Activated T-helper 1 cell treated with Interleukin-2 at 50 U/mL for 16 hours (primary cell): Measurements from ENCODE around the gene GSE1.
A peak's percentile ranks its signal among the peaks of the same experiment; 100 is the strongest.

Source experiments
- DNase-seq: peaks from one replicate; pipeline ENCODE4 v3.0.0-alpha.2; 2020; ENCODE audit warnings: low read depth

GSE1 gene

GRCh38 chr16:85612801-85613603, at the start of gene GSE1:
TSS of gene GSE1 (plus strand) at chr16:85613322. CDS start at chr16:85613392, 70 bp downstream.
- peak; percentile 43 for DNase-seq

DNA sequence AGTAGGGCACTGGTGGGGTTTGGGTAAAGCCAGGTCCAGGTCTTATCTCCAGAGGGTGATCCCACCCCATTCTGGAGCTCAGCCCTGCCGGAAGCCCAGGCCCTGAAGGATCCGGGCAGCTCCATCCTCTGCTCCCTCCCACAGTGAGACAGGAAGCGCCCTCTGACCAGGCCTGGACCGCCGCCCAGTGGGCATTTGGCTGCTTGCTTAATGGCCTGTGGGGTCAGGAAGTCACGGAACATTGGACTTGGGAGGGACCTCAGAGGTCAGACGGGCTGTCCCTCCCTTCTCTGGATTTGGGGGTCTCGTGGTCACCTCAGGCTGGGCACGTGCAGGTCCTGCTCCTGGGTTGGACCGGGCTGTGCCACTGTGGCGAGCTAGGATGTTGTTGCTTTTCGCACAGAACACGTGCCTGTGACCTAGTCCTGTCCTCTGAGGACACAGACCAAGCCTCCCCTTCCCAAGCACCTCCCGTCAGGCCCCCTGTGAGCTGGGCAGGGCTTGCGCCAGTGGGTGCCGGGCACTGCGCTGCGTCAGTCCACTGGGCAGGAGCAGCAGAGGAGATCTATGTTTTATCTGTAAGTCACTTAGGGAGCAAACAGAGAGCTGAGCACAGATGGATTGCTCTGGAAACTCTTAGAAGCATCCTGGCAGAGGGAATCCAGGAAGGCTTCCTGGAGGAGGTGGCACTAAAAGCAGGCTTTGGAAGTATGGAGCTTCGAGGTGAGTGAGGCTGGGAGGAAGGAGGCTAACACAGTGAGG, 49.4 kb upstream of the GSE1 start:
- no peak for DNase-seq

GRCh38 chr16:85564277-85565051, 48.7 kb upstream of the GSE1 start:
- DNase-seq, result no peak

DNA sequence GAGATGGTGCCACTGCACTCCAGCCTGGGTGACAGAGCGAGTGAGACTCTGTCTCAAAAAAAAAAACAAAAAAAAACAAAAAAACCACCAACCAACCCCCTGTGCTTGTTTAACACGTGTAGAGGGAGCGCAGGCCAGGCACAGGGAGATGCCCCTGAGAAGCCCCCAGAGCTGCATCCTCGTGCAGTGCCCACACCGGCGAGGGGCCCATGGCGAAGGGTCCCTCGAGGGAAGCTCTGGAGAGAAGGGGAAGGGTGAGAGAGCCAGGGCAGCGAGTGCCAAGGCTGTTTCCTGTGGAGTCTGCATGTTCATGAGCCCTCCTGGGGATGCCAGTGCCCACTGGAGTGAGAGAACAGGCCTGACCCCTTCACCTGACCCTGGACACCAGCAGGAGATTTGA, 47.8 kb upstream of the GSE1 start:
- no peak for DNase-seq

GRCh38 chr16:85565801-85566526, 47.2 kb upstream of the GSE1 start:
- DNase-seq, result no peak

GRCh38 chr16:85566561-85567100, 46.5 kb upstream of the GSE1 start:
- no peak for DNase-seq

DNA sequence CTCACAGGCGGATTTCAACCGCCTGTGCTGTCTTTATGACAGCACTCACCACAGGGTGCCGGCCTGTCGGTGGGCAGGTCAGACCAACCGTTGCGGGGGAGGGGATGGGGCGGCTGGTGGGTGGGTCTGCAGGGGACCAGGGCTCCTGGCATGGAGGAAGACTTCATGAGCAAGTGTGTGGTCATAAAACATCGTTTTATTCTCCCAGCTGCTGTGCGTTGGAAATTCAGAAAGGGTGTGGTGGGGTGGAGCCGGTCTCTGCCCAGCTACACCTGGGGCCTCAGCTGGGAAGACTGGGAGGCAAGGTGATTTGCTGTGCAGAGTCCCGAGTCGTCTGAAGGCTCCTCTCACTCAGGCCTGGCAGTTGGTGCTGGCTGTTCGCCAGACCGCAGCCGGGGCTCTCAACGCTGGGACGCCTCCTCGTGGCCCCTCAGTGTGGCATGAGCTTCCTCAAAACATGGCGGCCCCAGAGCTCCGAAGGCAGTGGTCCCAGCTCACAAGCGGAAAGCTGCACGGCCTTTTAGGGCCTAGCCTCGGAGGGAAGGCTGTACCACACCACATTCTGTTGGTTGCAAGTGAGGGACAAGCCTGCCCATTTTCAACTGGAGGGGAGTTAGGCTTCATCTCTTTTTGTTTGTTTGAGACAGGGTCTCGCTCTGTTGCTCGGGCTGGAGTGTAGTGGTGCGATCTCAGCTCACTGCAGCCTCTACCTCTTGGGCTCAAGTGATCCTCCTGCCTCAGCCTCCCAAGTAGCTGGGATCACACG, 45.8 kb upstream of the GSE1 start:
- no peak for DNase-seq

- no peak for DNase-seq
Measured at GRCh38 chr16:85567935-85568334, 45.2 kb upstream of the GSE1 start.

GRCh38 chr16:85568519-85568918, 44.6 kb upstream of the GSE1 start:
- no peak for DNase-seq

GRCh38 chr16:85569039-85569614, 44.0 kb upstream of the GSE1 start:
- DNase-seq, result no peak

GRCh38 chr16:85569615-85570212, 43.4 kb upstream of the GSE1 start:
- DNase-seq, result no peak

- no peak for DNase-seq
Measured at GRCh38 chr16:85570213-85570734, 42.8 kb upstream of the GSE1 start.

DNA sequence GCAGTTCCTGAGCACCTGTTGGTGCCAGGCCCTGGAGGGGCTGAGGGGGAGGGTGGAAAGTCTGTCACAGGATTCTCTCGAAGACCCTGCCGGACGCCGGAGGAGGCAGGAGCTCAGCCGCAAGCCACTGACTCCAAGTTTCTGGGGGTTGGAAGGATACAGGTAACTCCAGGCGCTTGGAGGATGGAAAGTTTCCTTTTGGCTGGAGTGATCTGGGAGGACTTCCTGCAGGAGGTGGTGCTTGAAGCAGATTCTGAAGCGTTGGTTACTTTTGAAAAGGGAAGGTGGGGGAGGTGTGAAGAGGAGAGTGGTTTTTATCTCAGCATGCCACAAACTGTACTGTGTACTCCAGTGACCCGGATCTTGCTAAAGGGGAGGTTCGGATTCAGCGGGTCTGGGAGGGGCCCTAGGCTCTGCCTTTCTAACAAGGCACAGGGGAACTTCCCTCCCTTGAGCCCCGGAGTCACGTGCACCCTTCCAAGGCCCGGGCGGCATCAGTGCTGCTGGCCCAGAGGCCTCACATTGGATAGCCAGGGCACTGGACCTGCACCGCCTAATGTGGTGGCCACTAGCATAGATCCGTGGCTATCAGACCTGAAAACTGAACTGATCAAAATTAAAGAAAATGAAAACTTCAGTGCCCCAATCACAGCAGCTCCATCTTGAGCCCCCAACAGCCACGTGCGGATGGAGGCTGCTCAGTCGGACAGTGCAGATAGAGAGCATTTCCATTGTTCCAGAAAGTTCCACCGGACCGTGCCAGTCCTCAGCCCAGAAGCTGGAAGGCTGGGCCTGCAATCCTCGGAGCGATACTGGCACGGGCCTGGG, 42.2 kb upstream of the GSE1 start:
- no peak for DNase-seq

GRCh38 chr16:85571563-85571812, 41.6 kb upstream of the GSE1 start:
- no peak for DNase-seq

DNA sequence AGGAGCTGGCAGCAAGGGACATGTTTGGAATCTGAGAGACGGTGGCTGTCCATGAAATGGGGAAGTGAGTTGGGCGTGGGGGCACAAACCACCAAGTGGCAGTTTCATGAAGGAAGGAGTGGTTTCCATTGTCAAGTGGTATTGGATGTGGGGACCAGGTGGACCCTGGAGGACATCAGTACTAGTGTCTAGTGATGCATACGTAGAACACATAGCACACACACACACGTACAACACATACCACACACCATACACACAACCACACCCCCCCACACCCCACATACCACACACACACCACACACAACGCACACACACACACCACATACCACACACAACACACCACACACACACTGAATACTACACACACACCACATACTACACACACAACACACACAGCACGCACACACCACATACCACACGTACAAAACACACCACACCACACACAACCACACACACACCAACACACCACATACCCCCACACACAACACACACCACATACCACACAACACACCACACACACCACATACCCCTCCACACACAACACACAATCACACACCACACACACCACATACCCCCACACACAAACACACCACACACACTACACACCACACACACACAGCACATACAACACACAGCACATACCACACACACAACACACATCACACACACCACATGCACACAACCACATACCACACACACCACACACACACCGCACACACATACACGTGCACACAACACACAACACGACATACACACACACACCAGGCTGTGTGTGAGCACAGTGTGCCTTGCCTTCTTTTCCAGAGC, 41.1 kb upstream of the GSE1 start:
- DNase-seq, result no peak

GRCh38 chr16:85573045-85573695, 40.0 kb upstream of the GSE1 start:
- no peak for DNase-seq

DNA sequence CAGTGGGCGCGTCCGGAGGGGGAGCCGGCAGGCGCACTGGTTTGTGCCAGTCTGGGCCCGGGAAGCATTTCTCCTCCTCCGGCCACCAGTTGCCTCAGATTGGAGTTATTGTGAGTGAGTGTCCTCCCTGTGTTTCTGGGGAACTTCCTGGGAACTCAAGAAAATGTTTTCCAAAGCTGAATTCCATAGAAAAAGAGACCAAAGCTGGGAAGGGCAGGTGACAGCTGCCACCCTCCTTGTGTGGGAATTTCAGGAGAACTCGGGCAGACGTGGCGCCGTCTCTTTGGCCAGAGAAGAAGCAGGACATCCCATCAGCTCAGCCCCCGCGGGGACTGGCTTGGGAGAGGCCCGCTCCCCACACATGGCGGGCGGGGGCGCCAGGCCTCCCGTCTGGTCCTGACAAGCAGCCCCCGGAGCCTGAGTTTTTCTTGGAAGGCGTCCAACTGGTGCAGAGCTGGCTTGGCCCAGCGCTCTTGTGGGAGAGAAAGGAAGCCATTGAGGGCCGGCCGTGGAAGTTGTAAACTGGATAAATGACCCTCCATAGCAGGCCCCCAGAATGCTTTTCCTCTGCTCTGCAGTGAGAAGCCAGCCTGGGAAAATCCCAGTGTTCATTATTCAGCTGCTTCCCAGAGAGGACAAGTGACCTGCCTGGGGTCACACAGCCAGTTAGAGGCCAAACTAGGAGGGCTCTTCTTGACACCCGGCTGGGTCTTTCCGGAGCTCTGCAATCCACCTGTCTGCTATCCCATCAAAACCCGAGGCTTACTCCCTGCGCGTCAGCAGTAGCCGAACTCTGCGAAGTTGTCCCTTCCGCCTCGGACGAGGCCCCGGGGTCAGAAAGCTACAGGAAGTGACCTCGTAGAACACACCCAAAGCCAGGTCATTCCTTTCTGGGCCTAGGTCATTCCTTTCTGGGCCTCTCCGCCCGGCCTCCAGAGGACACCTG, 39.2 kb upstream of the GSE1 start:
- no peak for DNase-seq
